HEK293 (cell line): ENCODE results near the gene ACER3.

Source experiments
- CTCF ChIA-PET: fragments of 350-600 bp; formaldehyde crosslinking; extraction: SDS; loops from one replicate; lab custom pipeline; 2021; ENCODE audit warnings: antibody characterized with exemption; lab: Yijun Ruan, JAX
- POLR2A ChIA-PET: fragments of 300-600 bp; formaldehyde crosslinking; extraction: SDS; loops from one replicate; lab custom pipeline; 2020; ENCODE audit warnings: antibody characterized with exemption, inconsistent platforms; lab: Yijun Ruan, JAX
- H3K27ac ChIP-seq: fragments of 200-500 bp; sonication (Bioruptor generic); 2 replicates; pipeline ENCODE4 v1.5.1; 2014; ENCODE audit warnings: low read depth, low read length, control low read depth, inconsistent platforms; ENCODE audit errors: extremely low read depth
- H3K36me3 ChIP-seq, 2 experiments: fragments of 200-500 bp in 1 of 2; sonication (Bioruptor generic) in 1 of 2; 1 replicate in 1 of 2; 2 replicates in 1 of 2; pipeline ENCODE4 v1.5.1; 2014 to 2017; ENCODE audit warnings: inconsistent platforms in 2 of 2, low read length in 2 of 2; ENCODE audit not compliant: control insufficient read depth in 2 of 2, insufficient read depth in 1 of 2
- H3K4me1 ChIP-seq: fragments of 200-500 bp; sonication (Bioruptor generic); 2 replicates; pipeline ENCODE4 v1.5.1; 2014; ENCODE audit warnings: mild to moderate bottlenecking, low read length, inconsistent platforms; ENCODE audit not compliant: control insufficient read depth, insufficient read depth
- H3K4me3 ChIP-seq: 2 replicates; pipeline ENCODE4 v1.5.1; 2011; ENCODE audit warnings: low read depth, mild to moderate bottlenecking, control low read depth, low read length, moderate library complexity
- H3K9me3 ChIP-seq: fragments of 200-500 bp; sonication (Bioruptor generic); 2 replicates; pipeline ENCODE4 v1.5.1; 2014; ENCODE audit warnings: low read depth, low read length, inconsistent platforms; ENCODE audit not compliant: control insufficient read depth, insufficient read depth
- ATF2 ChIP-seq: fragments of 450-650 bp; formaldehyde crosslinking; IDR thresholded peaks from 2 replicates; pipeline ENCODE4 v1.5.1; 2016; ENCODE audit warnings: missing biosample characterization, missing genetic modification characterization, low read depth
- ELK4 ChIP-seq: IDR thresholded peaks from 2 replicates; pipeline ENCODE4 v1.6.1; 2011; ENCODE audit warnings: mild to moderate bottlenecking, low read depth, low read length, borderline replicate concordance
- IKZF3 ChIP-seq: fragments of 450-650 bp; IDR thresholded peaks from 2 replicates; pipeline ENCODE4 v1.5.0; 2018; ENCODE audit warnings: missing biosample characterization, mild to moderate bottlenecking, missing genetic modification characterization, moderate library complexity
- KLF1 ChIP-seq: fragments of 450-650 bp; formaldehyde crosslinking; IDR thresholded peaks from 2 replicates; pipeline ENCODE4 v1.5.1; 2016; ENCODE audit warnings: missing biosample characterization, missing genetic modification characterization
- OSR2 ChIP-seq: fragments of 450-650 bp; formaldehyde crosslinking; IDR thresholded peaks from 2 replicates; pipeline ENCODE4 v1.5.1; 2016; ENCODE audit warnings: missing biosample characterization, missing genetic modification characterization
- PRDM1 ChIP-seq: fragments of 450-650 bp; formaldehyde crosslinking; IDR thresholded peaks from 2 replicates; pipeline ENCODE4; 2016; ENCODE audit warnings: missing biosample characterization, missing genetic modification characterization
- ZNF148 ChIP-seq: fragments of 450-650 bp; formaldehyde crosslinking; IDR thresholded peaks from 2 replicates; pipeline ENCODE4 v1.5.0; 2017; ENCODE audit warnings: missing biosample characterization, missing genetic modification characterization, borderline replicate concordance
- ZNF274 ChIP-seq, 2 experiments: fragments of 200-500 bp in 1 of 2; fragments of 450-650 bp in 1 of 2; sonication (Bioruptor generic) in 1 of 2; formaldehyde crosslinking in 1 of 2; IDR thresholded peaks; 2 replicates each; pipeline versions ENCODE4 v1.5.1 to v1.6.1; 2014 to 2016; ENCODE audit warnings: borderline replicate concordance in 1 of 2, inconsistent platforms in 1 of 2, low read length in 1 of 2, missing biosample characterization in 1 of 2, missing genetic modification characterization in 1 of 2
- ZNF302 ChIP-seq: fragments of 450-650 bp; formaldehyde crosslinking; IDR thresholded peaks from 2 replicates; pipeline ENCODE4 v1.5.1; 2016; ENCODE audit warnings: missing biosample characterization, missing genetic modification characterization, low read depth
- ZNF37A ChIP-seq: fragments of 450-650 bp; IDR thresholded peaks from 2 replicates; pipeline ENCODE4 v1.5.1; 2018; ENCODE audit warnings: missing biosample characterization, missing genetic modification characterization
- ZNF623 ChIP-seq: fragments of 450-650 bp; formaldehyde crosslinking; IDR thresholded peaks from 2 replicates; pipeline ENCODE4 v1.5.1; 2016; ENCODE audit warnings: missing biosample characterization, missing genetic modification characterization
- ZNF76 ChIP-seq: fragments of 450-650 bp; formaldehyde crosslinking; IDR thresholded peaks from 2 replicates; pipeline ENCODE4; 2016; ENCODE audit warnings: low read depth, missing biosample characterization, missing genetic modification characterization, borderline replicate concordance
- ZNF791 ChIP-seq: fragments of 450-650 bp; formaldehyde crosslinking; IDR thresholded peaks from 2 replicates; pipeline ENCODE4 v1.5.1; 2016; ENCODE audit warnings: missing biosample characterization, missing genetic modification characterization
- ZNF830 ChIP-seq: fragments of 450-650 bp; IDR thresholded peaks from 2 replicates; pipeline ENCODE4 v1.5.0; 2018; ENCODE audit warnings: missing biosample characterization, missing genetic modification characterization, low read depth, mild to moderate bottlenecking, moderate library complexity
- TF ChIP-seq, protein P1 (sequence below): fragments of 450-650 bp; formaldehyde crosslinking; IDR thresholded peaks from 2 replicates; pipeline ENCODE4 v1.5.1; 2016; ENCODE audit warnings: missing biosample characterization, missing genetic modification characterization, low read depth
- TF ChIP-seq, protein P2 (sequence below): fragments of 450-650 bp; formaldehyde crosslinking; IDR thresholded peaks from 2 replicates; pipeline ENCODE4 v1.5.1; 2017; ENCODE audit warnings: missing biosample characterization, missing genetic modification characterization

ACER3 gene

GRCh38 chr11:76885390-76886097, 24.8 kb downstream of the ACER3 start:
- ChIA-PET CTCF (no interaction called here), POLR2A (no interaction called here)
- TF ChIP-seq ZNF791 (tag by site-specific recombination) (no peak), ZNF623 (tag by site-specific recombination) (no peak), ZNF830 (no peak), ZNF76 (tag by site-specific recombination) (no peak), IKZF3 (tag by site-specific recombination) (no peak), ZNF274 (IDR thresholded peaks at IDR 0.05; ENCODE audit: low read length) (no peak), ZNF274 (tag by site-specific recombination; IDR thresholded peaks at IDR 0.05; ENCODE audit: borderline replicate concordance) (no peak), PRDM1 (no peak), KLF1 (no peak), ATF2 (tag by site-specific recombination) (no peak), ZNF37A (tag by site-specific recombination) (no peak), ZNF148 (tag by site-specific recombination) (no peak), ELK4 (no peak), ZNF302 (no peak), OSR2 (tag by site-specific recombination) (no peak)
- TF ChIP-seq, protein P1, sequence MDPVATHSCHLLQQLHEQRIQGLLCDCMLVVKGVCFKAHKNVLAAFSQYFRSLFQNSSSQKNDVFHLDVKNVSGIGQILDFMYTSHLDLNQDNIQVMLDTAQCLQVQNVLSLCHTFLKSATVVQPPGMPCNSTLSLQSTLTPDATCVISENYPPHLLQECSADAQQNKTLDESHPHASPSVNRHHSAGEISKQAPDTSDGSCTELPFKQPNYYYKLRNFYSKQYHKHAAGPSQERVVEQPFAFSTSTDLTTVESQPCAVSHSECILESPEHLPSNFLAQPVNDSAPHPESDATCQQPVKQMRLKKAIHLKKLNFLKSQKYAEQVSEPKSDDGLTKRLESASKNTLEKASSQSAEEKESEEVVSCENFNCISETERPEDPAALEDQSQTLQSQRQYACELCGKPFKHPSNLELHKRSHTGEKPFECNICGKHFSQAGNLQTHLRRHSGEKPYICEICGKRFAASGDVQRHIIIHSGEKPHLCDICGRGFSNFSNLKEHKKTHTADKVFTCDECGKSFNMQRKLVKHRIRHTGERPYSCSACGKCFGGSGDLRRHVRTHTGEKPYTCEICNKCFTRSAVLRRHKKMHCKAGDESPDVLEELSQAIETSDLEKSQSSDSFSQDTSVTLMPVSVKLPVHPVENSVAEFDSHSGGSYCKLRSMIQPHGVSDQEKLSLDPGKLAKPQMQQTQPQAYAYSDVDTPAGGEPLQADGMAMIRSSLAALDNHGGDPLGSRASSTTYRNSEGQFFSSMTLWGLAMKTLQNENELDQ (tag by site-specific recombination): no peak
- TF ChIP-seq, protein P2, sequence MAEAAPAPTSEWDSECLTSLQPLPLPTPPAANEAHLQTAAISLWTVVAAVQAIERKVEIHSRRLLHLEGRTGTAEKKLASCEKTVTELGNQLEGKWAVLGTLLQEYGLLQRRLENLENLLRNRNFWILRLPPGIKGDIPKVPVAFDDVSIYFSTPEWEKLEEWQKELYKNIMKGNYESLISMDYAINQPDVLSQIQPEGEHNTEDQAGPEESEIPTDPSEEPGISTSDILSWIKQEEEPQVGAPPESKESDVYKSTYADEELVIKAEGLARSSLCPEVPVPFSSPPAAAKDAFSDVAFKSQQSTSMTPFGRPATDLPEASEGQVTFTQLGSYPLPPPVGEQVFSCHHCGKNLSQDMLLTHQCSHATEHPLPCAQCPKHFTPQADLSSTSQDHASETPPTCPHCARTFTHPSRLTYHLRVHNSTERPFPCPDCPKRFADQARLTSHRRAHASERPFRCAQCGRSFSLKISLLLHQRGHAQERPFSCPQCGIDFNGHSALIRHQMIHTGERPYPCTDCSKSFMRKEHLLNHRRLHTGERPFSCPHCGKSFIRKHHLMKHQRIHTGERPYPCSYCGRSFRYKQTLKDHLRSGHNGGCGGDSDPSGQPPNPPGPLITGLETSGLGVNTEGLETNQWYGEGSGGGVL (tag by site-specific recombination): no peak
- no peaks in the 10 kb centered on the region for H3K36me3 ChIP-seq
- H3K27ac ChIP-seq: no peak overlapping the region
- H3K4me3 ChIP-seq: no peak overlapping the region
- peaks cover 7% of the 10 kb centered on the region; the same call in 1 of the 2 replicates for H3K4me1 ChIP-seq
- no peaks in the 10 kb centered on the region for H3K9me3 ChIP-seq
